SK-N-SH (cell line): ENCODE measurements around the gene IGF2BP2.

ENCODE experiments used
- CHD2 ChIP-seq: fragments of 150-350 bp; IDR thresholded peaks from 2 replicates; pipeline ENCODE4 v1.6.1; 2018; ENCODE audit warnings: low read length; ENCODE audit not compliant: partially characterized antibody
- FOXJ3 ChIP-seq: sonication (generic); formaldehyde crosslinking; IDR thresholded peaks from 2 replicates; pipeline ENCODE4 v1.5.1; 2020; ENCODE audit warnings: mild to moderate bottlenecking, missing genetic modification reagents

GRCh38 chr3:185756477-185756876, 68.4 kb downstream of the IGF2BP2 start:
- TF ChIP-seq CHD2 (no peak), FOXJ3 (no peak)
